Measurements from ENCODE around the gene ZFYVE28.
"Not testable (repeated sequence)": the region's sequence is repeated elsewhere in the genome, so short reads cannot be mapped to it uniquely, and the experiment has no call there.

ZFYVE28 gene

DNA sequence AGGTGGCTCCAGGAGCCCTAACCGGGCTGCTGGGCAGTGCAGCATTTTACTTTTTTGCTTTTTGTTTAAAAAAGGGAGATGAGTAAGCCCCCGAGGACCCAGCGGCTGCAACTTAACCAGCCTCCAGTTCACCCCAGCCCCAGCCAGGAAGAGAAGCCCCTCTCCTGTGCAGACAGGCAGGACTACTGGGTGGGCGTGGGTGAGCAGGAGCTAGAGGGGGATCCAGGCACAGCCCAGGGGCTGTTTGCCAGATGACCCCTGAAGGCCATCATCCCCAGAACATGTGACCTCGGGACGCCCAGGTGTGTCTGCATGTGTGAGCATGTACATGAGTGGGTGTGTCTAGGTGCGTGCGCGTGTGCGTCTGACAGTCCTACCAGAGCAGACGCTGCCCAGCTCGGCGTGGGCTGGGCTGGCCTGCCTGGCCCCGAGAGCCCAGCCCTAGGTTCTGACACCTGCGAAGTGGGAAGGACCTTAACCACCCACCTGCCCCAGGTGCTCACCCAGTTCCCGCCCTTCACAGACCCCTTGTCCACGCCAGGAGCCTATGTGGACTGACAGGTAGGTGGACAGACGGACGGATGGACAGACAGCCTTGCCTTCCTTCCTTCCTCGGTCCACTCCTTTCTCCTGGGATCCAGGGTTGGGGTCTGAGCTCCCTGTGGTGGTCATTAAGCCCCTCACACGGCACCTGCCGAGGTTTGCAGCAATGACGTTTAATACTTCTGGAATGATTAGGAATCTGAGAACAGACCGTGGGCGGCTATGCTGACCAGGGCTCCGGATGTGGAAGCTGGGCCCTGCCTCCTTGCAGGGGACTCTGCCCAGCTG, 168.7 kb downstream of the ZFYVE28 start:
- DNase-seq (ENCODE audit: low read depth in 2 of 2), result no peak

DNA sequence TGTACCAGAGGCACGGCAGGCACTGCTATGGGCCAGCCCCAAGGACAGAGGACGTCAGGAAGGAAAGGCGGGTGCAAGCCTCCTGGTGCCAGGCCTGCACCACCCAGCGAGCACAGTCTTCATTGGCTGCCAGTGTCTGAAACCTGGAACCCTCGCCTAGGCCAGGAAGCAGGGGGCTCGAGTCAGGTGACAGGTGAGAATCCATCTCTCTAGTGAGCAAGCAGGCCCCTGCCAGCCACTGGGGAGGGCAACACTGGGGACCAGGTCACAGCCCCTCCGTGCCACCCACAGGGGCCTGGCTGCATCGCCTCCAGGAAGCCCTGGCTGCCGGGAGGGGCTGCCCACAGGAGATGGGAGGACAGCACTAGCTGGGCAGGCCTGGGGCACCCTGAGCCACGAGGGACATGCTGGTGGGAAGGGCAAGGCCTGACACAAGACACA, 169.6 kb downstream of the ZFYVE28 start:
- DNase-seq (ENCODE audit: low read depth in 2 of 2), result no peak

DNA sequence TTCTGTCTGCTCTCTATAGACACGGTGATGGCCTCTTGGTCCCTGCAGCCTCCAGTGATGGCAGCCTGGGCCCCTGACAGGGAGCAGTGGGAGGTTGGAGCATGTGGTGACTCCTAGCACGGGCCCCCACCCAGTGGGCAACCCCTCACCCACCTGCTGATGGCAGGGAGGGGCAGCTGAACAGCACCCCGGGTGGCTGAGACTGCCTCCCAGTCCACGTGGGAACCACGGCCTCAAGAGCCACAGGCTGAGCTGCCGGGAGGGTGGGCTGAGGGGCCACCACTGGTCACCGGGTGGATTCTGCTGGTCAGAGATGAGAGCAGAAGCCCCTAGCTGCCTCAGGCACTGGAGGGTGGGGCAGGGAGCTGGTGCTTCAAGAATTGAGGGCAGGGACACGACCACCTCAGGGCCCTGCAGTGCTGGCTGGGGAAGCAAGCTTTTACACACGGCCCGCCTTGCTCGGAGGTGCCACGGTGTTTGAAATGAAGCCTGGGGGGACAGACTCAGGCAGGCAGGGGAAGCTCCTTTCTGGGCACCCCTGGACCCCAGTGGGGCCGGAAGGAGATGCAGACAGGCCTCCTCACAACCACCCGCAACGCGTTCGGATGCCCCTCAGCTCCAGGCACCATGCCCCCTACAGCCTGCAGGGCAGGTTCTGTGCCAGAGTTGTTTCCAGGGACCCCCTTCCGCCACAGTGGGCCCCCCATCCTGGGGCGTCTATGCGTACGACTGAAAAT, 170.2 kb downstream of the ZFYVE28 start:
- no peak for DNase-seq (ENCODE audit: low read depth in 2 of 2)

DNA sequence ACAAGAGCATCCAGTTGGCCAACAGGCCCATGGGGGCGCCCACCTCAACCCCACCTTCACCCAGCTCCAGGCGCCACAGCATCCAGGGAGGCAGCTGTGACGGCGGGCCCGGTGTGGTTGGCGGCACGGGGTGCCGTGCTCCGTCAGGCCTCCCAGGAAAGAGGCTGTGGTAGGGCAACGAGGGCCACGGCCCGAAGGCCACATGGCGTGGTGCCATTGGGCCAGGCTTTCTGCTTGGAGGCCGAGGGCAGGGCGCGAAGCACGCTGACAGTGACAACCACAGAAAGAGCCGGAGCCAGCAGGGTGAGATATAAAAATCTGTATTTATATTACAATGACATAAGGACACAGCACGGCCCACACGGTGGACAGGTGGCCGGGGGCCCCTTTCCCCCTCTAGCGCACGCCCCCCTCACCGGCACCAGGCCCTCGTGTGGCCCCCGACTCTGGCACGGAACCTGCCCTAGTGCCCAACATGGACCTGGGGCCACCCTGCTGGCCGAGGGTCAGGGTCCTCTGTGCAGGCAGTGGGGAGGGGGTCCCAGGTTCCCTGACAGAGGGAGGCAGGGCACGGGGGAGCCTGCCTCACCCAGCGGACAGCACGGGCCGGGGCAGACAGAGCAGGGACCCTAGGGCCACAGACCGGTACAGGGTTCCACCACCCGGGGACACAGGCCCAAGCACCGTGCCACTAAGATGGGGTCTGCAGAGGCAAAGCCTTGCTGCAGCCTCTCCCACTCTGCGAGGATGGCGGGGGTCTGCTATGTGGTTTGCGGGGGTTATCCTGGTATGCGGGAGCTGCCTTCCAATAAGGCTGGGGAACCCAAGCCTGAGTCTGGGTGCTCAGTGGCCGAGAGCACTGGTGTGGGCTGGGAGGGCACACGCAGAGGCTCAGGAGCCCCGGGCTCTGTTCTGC, 171.1 kb downstream of the ZFYVE28 start:
- DNase-seq (ENCODE audit: low read depth in 2 of 2), result no peak

DNA sequence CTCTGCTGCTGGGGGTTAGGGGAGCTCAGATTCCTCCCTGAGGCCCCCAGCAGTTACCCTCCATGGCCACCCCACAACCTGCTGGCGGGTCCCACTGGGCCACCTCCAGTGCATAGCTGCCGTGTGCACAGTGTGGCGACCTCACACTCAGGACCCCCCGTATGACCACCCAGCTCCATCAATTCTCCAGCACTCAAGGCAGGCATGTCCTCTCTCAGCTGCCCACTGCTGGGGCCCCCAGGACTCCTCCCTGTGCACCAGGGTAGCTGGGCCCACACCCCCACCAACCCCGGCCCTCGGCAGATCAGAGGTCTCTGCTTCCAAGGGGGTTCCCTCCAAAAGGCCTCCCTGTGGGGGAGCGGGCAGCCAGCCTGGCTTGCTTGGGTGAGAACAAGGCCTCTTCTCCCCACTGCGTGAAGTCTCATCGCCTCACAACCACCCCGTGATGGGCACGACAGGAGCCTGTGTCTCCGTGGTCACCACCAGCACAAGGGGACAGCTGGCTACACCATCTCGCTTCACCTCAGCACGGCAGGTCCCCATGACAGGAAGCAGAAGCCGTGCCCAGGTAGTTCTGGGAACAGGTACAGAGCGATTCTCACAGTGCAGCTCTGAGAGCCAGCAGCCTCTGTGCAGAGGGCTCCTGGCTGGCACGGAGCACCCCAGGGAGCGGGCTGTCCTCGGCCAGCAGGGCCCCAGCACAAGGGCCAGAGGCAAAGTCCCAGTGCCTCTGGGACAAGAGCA, 171.9 kb downstream of the ZFYVE28 start:
- DNase-seq (ENCODE audit: low read depth in 2 of 2), result no peak

DNA sequence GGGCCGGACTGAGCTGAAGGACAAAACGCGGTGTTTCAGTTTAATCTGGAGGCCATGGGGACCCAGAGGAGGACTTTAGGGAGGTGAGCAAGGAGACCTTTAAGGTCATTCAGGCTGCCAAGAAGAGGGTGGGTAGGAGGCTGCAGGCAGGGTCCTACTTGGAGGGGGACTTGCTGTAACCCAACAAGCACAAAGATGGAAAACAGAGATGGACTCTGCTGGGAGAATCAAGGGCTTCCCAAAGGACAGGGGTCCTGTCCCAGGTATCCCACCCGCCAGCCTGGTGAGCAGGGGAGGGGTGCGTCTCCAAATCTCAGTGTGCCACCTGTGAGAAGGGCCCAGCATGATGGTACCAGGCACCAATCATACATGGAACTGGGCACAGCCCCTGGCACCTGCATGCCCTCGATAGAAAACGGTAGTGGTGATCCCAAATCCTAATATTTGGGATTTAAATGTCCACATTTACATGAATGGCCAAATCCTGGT, 172.6 kb downstream of the ZFYVE28 start:
- no peak for DNase-seq (ENCODE audit: low read depth in 2 of 2)

DNA sequence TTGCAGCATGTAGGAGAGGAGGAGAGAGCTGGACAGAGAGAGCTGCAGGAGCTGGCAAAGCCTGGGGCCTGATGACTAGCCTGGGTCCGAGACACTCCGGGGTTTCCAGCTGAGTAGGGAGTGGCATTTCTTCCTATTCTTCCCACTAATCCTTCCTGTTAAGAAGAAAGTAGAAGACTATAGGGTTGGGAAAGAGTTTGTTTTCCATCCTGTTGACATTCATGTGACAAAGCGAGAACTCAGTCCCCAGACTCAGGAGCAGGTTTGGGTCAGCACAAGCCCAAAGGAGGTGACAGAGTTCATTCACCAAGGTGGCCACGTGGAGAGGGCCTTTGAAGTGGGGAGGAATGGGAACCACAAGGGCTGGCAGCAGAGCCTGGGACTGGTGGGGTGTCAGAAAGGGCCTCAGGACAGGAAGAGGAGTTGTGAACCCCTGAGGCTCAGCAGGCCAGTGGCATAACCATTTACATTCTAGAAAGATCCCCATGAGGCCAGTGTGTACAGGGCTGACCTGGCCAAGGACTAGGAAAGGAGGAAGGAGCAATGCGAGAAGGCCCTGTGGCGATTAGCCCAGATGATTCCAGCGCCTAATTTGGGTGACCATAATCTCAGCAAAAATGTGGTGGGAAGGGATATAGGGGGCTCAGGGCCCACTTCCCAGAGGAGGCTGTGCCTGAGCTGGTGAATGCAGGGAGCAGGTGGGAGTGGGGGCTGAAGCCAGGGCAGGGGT, 173.2 kb downstream of the ZFYVE28 start:
- no peak for DNase-seq (ENCODE audit: low read depth in 2 of 2)

DNA sequence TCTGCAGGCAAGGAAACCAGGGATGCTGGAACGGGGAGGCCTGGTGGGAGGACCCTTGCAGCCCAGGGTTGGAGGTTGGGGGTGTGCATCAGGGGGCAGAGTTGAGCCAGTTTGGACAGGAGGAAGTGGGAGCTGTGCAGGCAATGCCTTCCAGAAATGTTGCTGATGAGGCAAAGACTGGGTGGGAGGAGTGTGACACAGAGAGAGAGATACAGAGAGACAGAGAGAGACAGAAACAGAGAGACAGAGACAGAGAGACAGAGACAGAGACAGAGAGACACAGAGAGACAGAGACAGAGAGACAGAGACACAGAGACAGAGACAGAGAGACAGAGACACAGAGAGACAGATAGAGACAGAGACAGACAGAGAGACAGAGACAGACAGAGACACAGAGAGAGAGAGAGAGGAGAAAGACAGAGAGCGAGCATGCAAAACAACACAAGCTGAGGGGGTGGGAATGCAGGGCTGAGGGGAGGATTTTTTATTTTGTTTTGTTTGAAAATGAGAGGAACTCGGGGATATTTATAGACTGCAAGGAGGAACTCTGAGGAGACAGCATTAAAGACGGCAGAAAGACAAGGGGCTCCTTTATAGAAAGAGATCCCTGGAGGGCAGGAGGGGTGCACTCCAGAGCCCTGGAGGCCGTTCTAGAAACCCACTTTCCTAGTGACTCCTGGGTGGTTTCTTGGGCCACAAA, 174.6 kb downstream of the ZFYVE28 start:
- DNase-seq (ENCODE audit: low read depth in 2 of 2), result no peak

DNA sequence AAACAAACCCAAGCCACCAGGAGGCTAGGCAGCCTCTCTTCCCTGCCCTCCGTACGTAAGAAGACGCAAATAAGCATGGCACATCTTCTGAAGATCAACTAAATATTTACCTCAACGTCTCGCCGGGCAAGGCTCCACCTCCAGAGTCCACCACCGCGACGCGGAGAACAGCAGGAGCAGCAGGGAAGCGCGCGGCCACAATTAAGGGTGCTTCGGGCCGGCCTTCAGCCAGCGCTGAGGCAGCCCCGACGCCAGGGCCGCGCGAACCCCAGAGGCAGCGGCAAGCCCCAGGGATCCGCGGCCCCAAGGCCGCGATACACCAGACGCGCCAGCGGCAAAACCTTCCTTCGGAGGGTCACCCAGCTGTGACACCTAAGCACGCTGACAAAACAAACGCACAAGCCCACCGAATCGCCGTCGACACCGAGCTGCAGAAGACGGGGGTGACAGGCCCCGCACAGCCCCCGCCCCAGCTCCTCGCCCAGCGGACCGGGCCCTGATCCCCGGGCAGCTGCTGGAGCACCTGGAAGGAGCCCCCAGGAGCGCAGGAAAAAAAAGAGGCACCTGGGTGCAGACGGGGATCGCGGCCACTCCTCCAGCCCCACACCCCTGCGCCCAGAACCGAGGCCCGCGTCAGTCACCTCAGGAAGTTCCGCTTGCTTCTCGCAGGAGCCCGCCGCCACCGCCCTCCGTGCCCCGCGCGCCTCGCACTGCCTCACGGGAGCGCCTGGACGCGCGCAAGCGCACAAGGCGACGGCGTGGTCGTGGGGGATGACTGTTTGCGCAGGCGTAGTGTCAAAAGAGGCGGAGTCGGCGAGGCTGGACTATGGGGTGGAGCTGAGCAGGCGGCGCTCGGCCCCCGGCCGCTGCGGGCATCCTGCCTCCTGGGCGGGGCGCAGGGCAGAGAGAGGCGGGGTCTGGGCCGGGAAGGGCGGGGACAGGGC, 176.8 kb downstream of the ZFYVE28 start, which contains the start of the genes HAUS3 and POLN:
Gene HAUS3, minus strand, starts transcription at position 712 of the 944 bp plus-strand sequence. CDS start 1,175 bp downstream, outside the sequence.
Gene POLN, minus strand, starts transcription at position 712 of the 944 bp plus-strand sequence. CDS start 12,890 bp downstream, outside the sequence.
- DNase-seq (ENCODE audit: low read depth in 2 of 2), result peak; percentile 98

DNA sequence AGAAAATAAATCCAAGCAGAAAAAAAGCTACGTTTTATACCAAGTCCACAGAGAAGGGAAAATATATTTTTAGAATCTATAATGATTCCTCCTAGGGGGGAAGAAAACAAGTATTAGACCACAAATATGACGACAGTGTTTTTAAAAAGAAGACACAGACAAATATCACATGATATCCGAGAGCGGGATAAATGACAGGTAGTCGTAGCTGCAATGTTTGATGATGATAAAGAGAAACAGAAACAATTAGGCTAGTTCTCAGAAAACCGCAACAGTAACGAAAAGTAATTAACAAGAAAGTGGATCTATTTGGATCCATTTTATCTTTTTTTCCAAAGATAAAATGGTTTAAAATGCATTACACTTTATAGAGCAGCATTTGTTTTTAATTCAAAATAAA, 177.4 kb downstream of the ZFYVE28 start:
- DNase-seq (ENCODE audit: low read depth in 2 of 2), result no peak

DNA sequence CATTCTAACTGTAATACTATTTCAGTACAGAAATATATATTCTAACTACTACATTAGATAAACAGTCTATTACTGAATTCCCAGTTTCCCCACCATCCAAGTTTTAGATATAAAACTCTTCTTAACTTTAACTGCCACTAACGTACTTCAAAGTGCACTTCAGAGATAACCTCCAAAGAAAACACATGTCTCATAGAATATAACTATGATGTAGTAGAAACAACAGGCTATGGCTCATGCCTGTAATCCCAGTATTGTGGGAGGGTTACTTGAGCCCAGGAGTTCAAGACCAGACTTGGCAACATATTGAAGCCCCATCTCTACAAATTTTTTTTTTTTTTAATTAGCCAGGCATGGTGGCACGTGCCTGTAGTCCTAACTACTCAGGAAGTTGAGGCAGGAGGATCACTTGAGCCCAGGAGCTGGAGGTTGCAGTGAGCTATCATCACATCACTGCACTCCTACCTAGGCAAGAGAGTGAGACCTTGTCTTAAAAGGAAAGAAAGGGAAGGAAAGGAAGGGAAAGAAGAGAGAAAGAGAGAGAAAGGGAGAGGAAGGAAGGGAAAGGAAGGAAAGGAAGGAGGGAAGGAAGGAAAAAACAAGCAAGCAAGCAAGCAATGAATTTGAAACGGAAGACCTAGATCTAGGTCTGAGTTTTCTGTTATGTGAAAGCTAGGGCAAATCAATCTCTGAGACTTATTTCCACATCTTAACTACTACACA, 181.3 kb downstream of the ZFYVE28 start:
- no peak for DNase-seq (ENCODE audit: low read depth in 2 of 2)

DNA sequence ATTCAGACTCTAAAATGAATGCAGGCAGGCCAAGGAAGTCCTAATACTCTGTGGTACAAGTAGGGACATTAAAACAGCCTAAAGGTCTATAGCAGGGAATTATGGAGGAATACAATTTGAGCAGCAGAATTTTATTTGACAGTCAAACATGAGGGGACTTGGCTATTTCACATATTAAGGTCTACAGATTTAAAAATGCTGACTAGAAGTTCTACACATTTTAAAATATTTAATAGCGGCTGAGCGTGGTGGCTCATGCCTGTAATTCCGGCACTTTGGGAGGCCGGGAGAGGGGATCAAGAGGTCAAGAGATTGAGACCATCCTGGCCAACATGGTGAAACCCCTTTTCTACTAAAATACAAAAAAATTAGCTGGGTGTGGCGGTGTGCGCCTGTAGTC, 187.4 kb downstream of the ZFYVE28 start:
- DNase-seq (ENCODE audit: low read depth in 2 of 2), result no peak

DNA sequence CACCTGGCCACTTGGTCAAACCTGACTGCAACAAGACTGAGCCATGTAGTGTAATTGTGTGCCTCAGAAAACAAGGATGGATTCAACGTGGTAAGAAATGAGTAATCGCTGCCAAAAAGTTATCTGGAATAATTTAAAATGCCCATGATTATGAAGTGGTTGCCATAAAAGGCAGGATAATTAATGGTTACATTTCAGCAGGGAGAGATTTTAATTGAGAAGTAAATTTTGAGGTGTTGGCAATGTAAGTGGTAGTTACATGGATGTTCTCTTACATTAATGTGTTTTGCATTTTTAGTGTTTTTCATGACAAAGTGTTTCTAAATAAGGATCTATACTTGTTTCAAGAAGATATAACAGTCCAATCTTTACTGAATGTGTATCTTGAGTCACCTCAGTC, 192.2 kb downstream of the ZFYVE28 start:
- no peak for DNase-seq (ENCODE audit: low read depth in 2 of 2)

DNA sequence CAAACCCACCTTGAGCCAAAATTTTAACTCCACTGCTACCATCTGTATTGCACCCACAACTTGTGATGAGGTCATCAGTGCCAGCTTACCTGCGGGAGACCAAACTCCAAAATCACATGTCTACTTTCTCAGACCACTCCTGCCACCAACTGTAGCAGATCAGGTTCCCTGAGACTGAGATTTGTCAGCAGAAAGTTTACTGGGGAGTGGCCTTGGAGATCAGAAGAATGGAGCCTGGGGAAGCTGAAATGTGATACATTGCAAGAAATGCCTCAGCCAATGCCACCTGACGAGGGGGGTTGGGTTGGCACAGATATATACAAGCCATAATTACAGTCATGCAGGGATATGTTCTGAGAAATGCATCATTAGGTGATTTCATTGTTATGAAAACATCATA, 195.6 kb downstream of the ZFYVE28 start:
- no peak for DNase-seq (ENCODE audit: low read depth in 2 of 2)

DNA sequence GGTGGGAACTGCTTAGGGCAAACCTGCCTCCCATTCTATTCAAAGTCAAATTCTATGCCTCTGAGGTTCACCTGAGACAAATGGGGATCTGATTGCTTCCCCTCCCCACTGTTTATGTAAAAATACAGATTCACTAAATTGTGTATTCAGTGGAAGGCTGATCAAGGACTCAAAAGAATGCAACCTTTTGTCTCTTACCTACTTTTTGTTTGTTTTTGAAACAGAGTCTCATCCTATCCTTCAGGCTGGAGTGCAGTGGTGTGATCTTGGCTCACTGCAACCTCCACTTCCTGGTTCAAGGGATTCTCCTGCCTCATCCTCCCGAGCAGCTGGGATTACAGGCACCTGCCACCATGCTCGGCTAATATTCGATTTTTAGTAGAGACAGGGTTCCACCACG, 197.1 kb downstream of the ZFYVE28 start:
- not testable (repeated sequence) for DNase-seq (ENCODE audit: low read depth in 2 of 2)

DNA sequence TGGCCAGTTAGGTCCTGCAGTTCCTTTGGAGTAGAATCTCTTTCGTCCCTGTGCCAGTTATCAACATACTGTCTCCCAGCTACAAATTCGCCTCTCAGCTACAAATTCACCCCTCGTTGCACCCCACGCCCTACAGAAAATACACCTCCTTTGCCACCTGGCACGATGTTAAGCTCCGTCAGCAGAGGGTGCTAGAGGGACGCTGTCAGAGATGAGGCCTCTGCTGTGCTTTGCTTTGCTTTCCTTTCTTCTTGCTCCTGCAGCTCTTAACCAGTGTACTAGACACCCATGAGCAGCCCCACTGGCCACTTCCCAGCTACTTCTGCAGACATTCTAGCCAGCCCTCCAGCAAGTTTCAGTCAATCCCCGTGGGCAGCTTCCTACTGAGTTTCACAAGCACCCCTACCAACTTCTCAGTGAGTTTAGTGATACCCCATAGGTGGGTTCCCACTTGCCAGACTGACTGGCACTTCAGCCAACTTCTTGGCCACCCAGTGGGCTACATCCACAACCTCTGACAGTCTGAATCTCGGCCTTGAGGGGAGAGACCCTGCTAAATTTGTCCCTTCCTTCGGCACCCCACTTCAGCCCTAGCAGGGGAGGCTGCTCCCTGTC, 198.3 kb downstream of the ZFYVE28 start:
- DNase-seq (ENCODE audit: low read depth in 2 of 2), result peak; percentile 55 to 66
